Measurements from ENCODE around the gene MROH7. TPM values are rescaled to one million over a fixed set of nuclear protein-coding genes. Genes with fewer than 3 reads are reported as not detected.

The MROH7 gene
- total and polyA plus RNA-seq, 2 of the 13 experiments (the other 11 are each of a cell fraction or from before 2014, with no cell fraction given): 0.09 TPM

- TF ChIP-seq PREB (CRISPR knock-in tag; IDR thresholded peaks at IDR 0.05): 0 out of 2 replicates have a peak, but pooled peaks have one; percentile 62
- peak; percentile 93 for TF ChIP-seq MXD1 (CRISPR knock-in tag; IDR thresholded peaks at IDR 0.05)
- 0 out of 2 replicates have a peak, but pooled peaks have one; percentile 48 for TF ChIP-seq GATAD2A (CRISPR knock-in tag; IDR thresholded peaks at IDR 0.05)
- TF ChIP-seq MIXL1 (CRISPR knock-in tag; IDR thresholded peaks at IDR 0.05): peak; percentile 65
- no peak for TF ChIP-seq NKX3-1 (CRISPR knock-in tag; IDR thresholded peaks at IDR 0.05)
- 0 out of 2 replicates have a peak, but pooled peaks have one; percentile 54 for TF ChIP-seq ZBTB43 (CRISPR knock-in tag; conservative IDR thresholded peaks at IDR 0.05)
- TF ChIP-seq HOXA7 (CRISPR knock-in tag; IDR thresholded peaks at IDR 0.05): no peak
- no peak for TF ChIP-seq ZNF496 (CRISPR knock-in tag; IDR thresholded peaks at IDR 0.05; ENCODE audit: insufficient replicate concordance)
- peak; percentile 73; the same call in 1 of the 2 replicates for TF ChIP-seq SAFB2 (CRISPR knock-in tag; IDR thresholded peaks at IDR 0.05; ENCODE audit: borderline replicate concordance, low read depth)
- TF ChIP-seq ZNF619 (CRISPR knock-in tag; IDR thresholded peaks at IDR 0.05): no peak
- peak; percentile 69; the same call in 1 of the 2 replicates for TF ChIP-seq PAX8 (CRISPR knock-in tag; IDR thresholded peaks at IDR 0.05; ENCODE audit: borderline replicate concordance)
- no peak for TF ChIP-seq ZNF3 (CRISPR knock-in tag; IDR thresholded peaks at IDR 0.05)
- TF ChIP-seq PPARG (CRISPR knock-in tag; conservative IDR thresholded peaks at IDR 0.05): peak; percentile 68
- TF ChIP-seq SNAI1 (CRISPR knock-in tag; IDR thresholded peaks at IDR 0.05; ENCODE audit: borderline replicate concordance): no peak
- no peak for TF ChIP-seq TCF12 (IDR thresholded peaks at IDR 0.05)
- TF ChIP-seq TCF12 (CRISPR knock-in tag; IDR thresholded peaks at IDR 0.05): no peak
- TF ChIP-seq PCBP1 (IDR thresholded peaks at IDR 0.05; ENCODE audit: borderline replicate concordance, low read depth, low read length): peak; percentile 81; the same call in 1 of the 2 replicates
- no peak for TF ChIP-seq ZBTB7A (CRISPR knock-in tag; IDR thresholded peaks at IDR 0.05)
- TF ChIP-seq MED13 (CRISPR knock-in tag; IDR thresholded peaks at IDR 0.05): no peak
- peak; percentile 90; the same call in 1 of the 2 replicates for TF ChIP-seq NRL (CRISPR knock-in tag; IDR thresholded peaks at IDR 0.05; ENCODE audit: borderline replicate concordance)
- TF ChIP-seq FOXJ3 (CRISPR knock-in tag; IDR thresholded peaks at IDR 0.05; ENCODE audit: borderline replicate concordance): no peak
- TF ChIP-seq ZNF773 (CRISPR knock-in tag; IDR thresholded peaks at IDR 0.05; ENCODE audit: borderline replicate concordance): no peak
- no peak for TF ChIP-seq ZNF180 (CRISPR knock-in tag; IDR thresholded peaks at IDR 0.05; ENCODE audit: borderline replicate concordance, low read depth)
- TF ChIP-seq ZBTB34 (CRISPR knock-in tag; IDR thresholded peaks at IDR 0.05): peak; percentile 63; the same call in 1 of the 2 replicates
- TF ChIP-seq PLSCR1 (CRISPR knock-in tag; IDR thresholded peaks at IDR 0.05; ENCODE audit: borderline replicate concordance): no peak
- peak; percentile 68; the same call in 1 of the 2 replicates for TF ChIP-seq ZNF746 (CRISPR knock-in tag; IDR thresholded peaks at IDR 0.05)
Measured at GRCh38 chr1:54715493-54716298, 74.1 kb downstream of the MROH7 start, which contains the start of gene TTC4 (continued).

Measured in HepG2 (cell line).